LHCN-M2 (cell line): ENCODE data around the gene SUSD4. TPM values are rescaled to one million over a fixed set of nuclear protein-coding genes. Genes with fewer than 3 reads are reported as not detected.
"Not testable (repeated sequence)": the region's sequence is repeated elsewhere in the genome, so short reads cannot be mapped to it uniquely, and the experiment has no call there.

Source experiments
- DNase-seq: peaks from one replicate; pipeline ENCODE4 v3.0.0-alpha.2; 2012; ENCODE audit warnings: low read depth
- total RNA-seq: library from RNA; depleted of rRNA; stranded (reverse); fragments of >200 nt; gene quantifications from 2 replicates; pipeline ENCODE4 v1.2.3, GENCODE V29; 2014

Gene SUSD4
- total RNA-seq, 1 experiment from 2014 or later: 0.92 TPM

GRCh38 chr1:223251387-223251786 lies 112.6 kb downstream of the SUSD4 start:
- DNase-seq: not testable (repeated sequence)

- no peak for DNase-seq
Observed at GRCh38 chr1:223250632-223251015, 113.4 kb downstream of the SUSD4 start.

DNA sequence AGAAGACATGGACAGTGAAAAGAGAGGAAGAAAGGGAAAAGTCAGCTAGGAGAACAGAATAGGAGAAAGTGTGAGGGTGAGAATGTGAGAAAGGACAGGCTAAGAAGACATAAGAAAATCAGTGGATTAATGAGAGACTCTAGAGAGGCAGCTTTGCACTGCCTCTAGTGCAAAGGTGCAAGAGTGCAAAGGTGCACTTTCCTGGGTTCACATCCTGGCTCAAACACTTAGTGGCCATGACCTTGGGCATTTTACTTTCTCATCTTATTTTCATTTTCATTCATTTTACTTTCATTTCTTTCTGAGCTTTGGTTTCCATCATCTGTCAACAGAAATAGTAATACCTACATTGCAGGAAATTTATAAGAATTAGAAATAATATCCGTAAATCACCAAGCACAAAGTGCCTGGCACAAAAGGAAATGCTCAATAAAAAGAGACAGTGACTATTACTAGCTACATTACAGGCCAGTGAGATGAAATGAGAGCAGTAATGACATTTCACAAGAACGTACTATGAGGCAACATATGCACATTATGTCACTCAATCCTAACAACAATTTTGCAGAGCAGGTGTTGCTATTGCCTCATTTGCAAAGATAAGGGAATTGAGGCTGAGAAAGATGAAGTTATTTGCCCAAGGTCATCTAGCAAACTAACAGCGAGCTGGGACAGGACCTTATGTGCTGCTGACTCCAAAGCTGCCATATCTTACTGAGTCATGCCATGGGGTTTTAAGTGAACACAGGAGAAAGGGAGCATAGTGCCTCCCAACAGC lies 113.9 kb downstream of the SUSD4 start:
- DNase-seq: no peak

GRCh38 chr1:223248770-223249140 lies 115.2 kb downstream of the SUSD4 start:
- DNase-seq: no peak

DNA sequence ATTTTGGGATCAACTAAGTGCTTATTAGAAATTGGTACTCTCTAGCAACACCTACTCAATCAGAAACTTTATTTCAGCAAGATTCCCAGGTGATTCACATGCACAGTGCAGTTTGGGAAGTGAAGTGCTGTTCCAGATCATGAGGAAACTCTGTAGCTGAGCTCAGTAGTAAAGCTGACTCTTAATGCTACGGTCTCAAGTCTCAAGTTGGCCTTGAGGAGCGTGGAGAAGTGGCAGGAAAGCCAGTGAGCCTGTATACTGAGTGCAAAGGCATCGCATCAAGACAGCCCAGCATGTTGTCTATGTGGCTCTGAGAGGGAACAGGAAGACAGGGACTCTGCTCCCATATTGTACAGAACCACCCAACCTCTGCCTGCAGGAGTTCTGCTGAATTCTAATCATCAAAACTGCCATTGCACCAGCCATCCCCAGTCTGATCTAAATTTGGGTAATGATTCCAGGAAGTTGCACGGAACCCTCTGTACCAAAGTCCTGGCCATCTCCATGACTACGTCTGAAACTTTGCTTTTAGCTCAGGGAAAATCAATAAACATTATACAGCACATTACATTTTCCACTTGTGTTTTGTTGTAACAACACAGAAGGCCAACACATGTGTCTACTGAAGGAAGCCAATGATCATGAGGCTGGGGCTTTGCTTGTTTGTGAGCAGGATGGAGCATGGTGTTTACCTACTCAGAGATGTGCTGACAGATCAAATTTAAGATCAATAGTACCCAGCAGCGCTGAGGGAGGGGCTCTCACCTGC lies 115.8 kb downstream of the SUSD4 start:
- DNase-seq: no peak

- DNase-seq: no peak
Observed at GRCh38 chr1:223246476-223247112, 117.4 kb downstream of the SUSD4 start.

GRCh38 chr1:223245983-223246382 lies 118.0 kb downstream of the SUSD4 start:
- no peak for DNase-seq

DNA sequence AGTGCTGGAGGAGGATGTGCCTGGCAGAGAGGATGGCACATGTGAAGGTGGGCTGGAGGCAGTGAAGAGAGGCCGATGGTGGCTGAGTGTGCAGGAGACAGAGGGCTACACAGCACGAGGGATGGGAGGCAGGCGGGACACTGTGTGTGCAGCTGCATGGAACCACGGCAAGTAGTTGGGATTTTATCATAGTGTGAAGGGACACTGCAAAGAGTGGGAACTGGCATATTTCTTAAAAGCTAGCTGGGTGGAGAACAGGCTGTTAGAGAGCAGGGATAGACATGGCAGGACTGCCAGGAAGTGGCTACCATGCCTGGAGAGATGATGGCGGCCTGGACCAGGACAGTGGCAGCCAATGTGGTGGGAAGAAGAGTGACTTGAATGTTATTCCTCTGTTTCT lies 118.6 kb downstream of the SUSD4 start:
- no peak for DNase-seq

GRCh38 chr1:223244366-223245103 lies 119.4 kb downstream of the SUSD4 start:
- DNase-seq: peak; percentile 54

GRCh38 chr1:223243441-223244050 lies 120.4 kb downstream of the SUSD4 start:
- DNase-seq: no peak

GRCh38 chr1:223242971-223243370 lies 121.0 kb downstream of the SUSD4 start:
- DNase-seq: no peak

DNA sequence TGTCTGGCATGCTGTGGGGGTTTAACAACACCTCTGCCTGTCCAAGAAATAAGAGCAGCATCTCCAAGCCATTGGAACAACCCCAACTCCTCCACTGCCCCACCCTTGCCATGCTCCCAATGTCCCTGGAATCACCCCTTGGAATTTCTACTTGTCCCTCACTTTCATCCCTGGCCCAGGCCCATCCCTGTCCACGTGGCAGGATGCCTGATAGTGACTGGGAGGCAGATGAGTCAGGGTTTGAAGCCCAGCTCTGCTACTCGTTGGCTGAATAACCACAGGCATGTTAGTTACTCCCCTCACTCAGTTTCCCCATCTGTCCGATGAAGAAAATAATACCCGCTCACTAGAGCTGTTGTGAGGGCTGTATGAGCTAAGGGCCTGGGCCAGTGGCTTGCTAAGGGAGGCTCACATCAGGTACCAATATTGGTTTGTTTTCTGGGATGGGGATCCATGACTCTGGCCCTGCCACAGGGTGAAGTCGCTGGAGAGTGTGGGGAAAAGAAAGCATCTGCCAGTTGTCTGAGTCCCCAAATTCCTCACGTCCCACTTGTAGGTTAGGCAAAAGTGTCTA lies 121.5 kb downstream of the SUSD4 start:
- DNase-seq: no peak

DNA sequence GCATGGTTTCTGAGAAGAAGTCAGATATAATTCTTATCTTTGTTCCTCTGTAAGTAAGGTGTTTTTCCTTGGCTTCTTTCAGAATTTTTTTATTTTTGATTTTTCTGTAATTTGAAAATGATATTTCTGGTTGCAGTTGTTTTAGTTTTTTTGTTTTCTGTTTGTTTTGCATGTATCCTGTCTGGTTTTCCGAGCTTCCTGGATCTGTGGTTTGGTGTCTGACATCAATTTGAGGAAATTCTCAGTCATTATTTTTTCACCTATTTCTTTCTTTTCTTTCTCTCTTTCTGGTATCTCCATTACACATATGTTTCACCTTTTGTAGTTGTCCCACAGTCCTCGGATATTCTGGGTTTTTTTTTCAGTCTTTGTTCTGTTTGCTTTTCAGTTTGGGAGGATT lies 123.9 kb downstream of the SUSD4 start:
- DNase-seq: no peak

DNA sequence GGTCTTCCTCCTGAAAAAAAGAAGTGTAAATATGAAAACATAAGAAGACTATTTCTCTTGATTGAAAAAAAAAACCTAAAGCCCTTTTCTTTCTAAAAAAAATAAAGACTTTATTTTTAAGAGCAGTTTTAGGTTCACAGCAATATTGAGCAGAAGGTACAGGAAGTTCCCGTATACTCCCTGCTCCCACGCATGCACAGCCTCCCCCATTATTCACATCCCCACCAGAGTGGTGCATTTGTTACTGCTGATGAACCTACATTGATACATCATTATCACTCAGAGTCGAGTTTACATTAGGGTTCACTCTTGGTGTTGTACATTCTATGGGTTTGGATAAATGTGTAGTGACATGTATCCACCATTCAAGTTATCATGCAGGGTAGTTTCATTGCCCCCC lies 128.9 kb downstream of the SUSD4 start:
- DNase-seq: no peak

- no peak for DNase-seq
Observed at GRCh38 chr1:223234534-223234933, 129.4 kb downstream of the SUSD4 start.

- DNase-seq: no peak
Observed at GRCh38 chr1:223234170-223234514, 129.8 kb downstream of the SUSD4 start.

GRCh38 chr1:223233410-223234169 lies 130.4 kb downstream of the SUSD4 start:
- DNase-seq: peak; percentile 88

- peak; percentile 3 for DNase-seq
Observed at GRCh38 chr1:223233019-223233409, 131.0 kb downstream of the SUSD4 start.

DNA sequence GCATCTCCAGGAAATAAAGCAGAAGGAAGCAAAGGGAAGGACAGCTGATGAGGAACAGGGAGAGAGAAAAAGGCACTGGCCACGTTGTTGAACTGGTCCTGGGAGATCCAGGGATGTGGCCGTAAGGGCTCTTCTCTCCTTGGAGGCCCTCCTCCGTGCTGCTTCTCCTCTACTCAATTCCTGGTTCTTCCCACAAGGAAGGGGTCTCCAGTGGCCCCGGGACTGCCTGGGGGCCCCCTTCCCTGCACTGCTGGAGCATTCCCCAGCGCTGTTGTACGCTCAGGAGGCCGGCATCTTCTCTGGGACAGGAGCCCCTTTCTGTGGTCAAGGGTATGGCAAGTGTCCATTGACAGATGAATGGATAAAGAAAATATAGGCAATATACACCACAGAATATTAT lies 132.4 kb downstream of the SUSD4 start:
- no peak for DNase-seq

DNA sequence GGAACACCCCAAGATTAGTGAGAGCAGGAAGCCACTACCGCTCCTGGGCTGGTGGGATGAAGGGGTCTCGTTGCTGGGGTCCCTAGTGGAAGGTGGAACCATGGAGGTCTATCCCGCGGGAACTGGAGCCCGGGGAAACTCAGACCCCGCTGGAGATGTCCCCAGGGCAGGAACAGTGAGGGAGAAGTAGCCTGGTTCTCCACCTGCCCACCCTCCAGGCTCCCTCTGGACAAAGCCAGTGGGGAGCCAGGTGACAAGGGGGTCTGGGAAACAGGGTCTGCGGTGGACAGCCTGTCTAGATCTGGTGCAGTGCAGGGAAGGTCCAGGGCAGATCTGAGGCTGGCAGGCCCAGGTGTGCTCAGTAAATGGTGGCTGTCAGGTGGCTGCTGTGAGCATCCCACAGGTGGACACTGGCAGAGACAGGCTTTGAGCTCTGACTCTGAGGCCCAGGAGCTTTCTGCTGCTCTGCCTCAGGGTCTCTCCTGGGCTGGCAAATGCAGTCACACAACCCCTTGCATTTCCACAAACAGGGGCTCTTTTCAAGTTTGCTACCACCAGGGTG lies 132.9 kb downstream of the SUSD4 start:
- no peak for DNase-seq
